GM19397 (cell line): Measurements from ENCODE around the gene TGFBR2.

ENCODE experiments used
- ATAC-seq: cut with Tn5 transposase; IDR thresholded peaks from one replicate; pipeline ENCODE4 v1.9.1; 2021; ENCODE audit warnings: mild to moderate bottlenecking, moderate library complexity; ENCODE audit not compliant: unreplicated experiment

The TGFBR2 gene

DNA sequence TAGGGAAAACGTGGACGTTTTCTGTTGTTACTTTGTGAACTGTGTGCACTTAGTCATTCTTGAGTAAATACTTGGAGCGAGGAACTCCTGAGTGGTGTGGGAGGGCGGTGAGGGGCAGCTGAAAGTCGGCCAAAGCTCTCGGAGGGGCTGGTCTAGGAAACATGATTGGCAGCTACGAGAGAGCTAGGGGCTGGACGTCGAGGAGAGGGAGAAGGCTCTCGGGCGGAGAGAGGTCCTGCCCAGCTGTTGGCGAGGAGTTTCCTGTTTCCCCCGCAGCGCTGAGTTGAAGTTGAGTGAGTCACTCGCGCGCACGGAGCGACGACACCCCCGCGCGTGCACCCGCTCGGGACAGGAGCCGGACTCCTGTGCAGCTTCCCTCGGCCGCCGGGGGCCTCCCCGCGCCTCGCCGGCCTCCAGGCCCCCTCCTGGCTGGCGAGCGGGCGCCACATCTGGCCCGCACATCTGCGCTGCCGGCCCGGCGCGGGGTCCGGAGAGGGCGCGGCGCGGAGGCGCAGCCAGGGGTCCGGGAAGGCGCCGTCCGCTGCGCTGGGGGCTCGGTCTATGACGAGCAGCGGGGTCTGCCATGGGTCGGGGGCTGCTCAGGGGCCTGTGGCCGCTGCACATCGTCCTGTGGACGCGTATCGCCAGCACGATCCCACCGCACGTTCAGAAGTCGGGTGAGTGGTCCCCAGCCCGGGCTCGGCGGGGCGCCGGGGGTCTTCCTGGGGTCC, at the start of gene TGFBR2:
TSS of gene TGFBR2 (plus strand) at position 301 of the 731 bp plus-strand sequence. CDS start at position 584, 283 bp downstream.
- peak; percentile 71 for ATAC-seq

DNA sequence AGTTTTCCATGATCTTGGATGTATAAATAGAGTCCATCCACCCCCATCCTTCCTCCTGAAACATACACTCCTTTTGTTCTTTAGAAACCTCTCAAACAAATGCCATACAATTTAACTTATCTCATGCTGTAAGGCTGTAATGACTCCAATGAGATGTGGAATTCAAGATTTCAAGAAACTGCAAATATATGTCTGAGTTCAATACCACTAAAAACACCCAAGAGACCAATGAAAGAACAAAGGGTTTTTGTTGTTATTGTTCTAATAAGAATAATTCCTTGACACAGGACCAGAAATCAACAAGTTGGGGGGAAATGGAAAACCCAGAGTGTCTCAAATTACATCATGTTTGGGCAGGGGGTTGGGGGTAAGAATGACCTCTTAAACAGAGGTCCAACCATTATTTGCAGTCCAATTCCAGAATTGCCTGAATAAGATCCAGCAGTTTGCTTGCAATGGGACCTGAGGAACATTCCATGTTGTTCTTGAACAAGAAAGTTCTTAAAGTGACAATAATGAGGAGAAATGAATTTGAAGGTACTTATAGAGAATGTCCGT, 48.6 kb upstream of the TGFBR2 start:
- ATAC-seq, result no peak

DNA sequence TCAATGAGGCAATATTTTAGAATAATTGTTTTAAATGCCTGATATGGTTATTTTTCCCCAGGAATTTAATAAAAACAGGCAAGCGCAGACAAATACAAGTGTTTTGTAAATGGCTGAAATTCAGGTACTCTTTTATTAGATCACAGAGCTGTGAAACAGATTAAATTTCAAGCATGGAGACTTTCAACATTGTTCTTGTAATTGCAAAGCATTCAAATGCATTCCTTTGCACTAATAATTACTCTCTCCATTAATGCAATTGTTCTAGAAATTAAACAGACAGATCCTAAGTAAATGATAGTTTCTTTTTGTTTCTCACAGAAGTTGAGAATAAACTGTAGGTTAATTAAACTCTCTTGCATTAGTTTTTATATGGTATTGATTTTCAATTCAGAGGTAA, 42.4 kb upstream of the TGFBR2 start:
- no peak for ATAC-seq

DNA sequence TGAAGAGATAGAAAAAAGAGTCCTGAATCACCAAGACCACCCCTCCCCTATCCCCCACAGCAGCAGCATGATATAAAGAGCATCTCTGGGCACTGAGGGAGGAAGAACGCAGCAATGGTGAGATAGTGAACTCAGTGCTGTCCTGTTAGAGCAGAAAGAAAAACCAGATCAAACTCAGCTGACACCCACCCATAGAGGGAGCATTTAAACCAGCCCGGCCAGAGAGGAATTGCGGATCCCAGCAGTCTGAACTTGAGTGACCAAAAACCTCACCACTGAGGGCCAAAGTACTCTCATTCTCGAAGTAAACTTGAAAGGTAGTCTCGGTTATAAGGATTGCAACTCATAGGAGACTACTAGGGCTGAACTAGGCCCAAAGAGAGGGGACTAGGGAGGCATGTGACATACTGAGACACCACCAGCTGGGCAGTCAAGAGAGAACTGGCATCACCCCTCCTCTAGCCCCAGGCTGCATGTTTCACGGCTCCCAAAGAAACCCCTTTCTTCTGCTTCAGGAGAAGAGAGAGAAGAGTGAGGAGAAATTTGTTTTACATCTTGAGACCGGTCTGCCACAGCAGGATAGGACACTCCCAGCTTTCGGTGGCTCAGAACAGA, 39.2 kb upstream of the TGFBR2 start:
- ATAC-seq, result no peak

DNA sequence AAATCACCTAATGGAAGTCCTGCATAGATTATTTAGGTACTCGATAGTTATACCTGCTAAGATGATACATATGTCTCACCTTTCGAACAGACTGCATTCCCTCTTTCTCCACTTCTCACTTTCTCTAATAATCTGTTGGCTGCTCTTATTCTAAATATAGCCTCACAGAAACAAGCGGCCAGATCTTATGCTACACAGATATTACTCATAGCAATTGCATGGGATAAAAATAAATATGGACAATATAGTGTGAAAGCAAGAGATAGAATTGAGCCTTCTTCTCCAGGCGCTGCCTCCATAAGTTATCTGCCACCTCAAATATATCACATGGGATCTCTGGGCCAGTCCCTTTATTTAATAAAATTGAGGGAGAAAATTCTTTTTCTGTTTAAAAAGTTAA, 29.5 kb upstream of the TGFBR2 start:
- ATAC-seq, result no peak

DNA sequence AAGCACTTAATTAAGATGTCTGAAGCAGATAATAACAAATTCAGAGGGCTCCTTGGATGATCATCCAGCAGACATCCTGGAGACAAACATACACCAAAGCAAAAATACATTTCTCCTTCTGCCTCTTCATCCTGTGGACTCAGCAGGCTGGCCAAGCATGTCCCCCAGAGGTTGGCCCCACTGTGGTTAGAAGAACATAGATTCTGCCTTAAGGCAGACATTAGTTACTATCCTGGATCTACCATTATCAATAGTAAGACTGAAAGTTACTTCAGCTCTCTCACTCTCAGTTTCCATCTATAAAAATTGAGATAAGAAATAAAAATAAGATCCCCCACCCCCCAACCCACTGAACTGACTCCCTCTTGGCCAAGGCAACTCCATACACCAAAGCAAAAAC, 28.6 kb upstream of the TGFBR2 start:
- ATAC-seq, result peak; percentile 50

DNA sequence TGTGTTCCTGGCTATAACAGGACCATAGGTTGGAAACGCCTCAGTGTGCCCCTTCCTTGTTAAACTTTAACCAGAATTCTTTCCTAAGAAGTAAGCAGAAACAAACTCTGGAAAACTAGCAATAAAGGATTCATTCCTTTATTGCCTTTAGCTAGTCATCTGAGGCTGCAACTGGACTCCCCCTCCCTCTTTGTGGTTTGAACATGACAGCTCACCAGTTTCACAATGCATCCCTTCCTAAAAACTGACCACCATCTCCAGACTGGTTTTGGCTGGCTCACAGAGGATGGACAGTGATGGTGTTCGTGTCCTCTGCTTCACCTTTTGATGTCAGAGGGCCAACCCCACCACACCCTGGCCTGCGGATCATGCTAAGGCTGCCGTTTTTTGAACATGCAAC, 27.9 kb upstream of the TGFBR2 start:
- ATAC-seq, result no peak

DNA sequence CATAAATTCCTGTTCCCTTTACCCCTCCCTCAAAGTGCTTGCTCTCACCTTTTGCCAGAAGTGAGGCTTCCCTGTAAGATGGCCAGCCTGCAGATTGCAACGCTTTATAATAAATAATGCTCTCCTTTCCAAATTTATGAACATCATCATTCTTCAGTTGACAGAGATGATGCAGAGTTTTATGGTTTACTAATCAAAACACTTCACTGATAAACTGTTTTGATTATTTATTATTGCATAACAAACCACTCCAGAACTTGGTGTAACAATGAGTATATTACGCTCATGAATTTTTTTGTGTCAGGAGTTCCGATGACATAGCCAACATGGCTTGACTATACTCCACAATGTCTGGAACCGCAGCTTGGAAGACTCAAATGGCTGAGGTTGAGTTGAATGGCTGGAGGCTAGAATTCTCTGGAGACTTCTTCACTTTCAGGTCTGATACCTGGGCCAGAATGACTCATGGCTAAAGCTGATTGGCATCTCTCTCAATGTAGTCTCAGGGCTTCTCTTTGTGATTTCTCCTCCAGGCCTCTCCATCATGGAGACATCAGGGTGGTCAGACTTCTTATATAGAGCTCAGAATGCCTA, 27.3 kb upstream of the TGFBR2 start:
- no peak for ATAC-seq

DNA sequence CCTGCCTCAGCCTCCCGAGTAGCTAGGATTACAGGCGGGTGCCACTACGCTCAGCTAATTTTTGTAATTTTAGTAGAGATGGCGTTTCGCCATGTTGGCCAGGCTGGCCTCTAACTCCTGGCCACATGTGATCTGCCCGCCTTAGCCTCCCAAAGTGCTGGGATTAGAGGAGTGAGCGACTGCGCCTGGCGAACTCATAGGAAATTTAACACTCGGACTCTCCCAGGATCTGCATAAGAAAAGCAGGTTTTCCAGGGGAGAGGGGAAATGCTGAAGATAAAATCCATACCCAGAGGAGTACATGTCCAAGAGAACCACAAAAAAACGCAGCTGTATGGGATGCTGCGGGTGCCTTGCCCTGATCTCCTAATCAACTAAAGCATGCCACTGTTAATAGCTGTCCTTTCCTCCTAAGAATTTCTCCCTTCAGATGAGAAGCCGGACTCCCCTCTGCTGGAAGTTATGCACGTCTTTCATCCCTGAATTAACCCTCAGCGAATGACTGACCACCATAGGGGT, 25.3 kb upstream of the TGFBR2 start:
- no peak for ATAC-seq

DNA sequence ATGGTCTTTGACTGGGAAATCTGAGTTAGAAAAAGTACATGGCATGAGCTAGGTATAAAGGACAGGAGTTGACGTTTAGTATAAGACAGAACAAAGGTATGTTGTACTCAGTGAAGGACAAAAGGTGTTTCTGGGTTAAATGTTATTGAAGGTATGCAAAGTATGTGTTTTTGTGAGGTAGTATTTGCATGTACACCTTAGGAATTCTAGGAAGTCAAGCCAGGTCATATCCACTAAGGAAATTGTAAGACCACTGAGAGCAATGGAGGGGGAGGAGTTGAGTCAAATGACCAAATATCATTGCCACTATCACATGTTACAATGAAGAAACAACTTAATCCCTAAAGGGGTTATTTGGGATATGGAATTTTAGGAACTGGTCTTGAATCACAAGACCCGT, 24.4 kb upstream of the TGFBR2 start:
- ATAC-seq, result no peak

DNA sequence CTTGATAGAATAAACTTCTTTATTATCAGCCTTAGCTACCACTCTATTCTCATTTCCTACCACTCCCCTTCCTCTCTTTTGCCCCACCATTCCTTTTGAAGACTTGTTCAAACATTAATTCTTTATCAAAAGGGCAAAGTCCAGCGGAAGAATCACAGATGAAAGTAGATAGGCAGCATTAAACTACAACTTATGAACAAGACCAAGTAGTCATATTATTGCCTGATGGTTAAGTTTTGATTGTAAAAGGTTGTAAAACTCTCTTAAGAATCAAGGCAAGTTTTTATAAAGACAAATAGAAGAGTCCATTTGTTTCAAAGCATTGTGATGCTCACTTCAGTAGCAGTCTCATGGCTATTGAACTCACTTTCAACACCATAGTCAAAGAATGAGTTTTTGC, 22.4 kb upstream of the TGFBR2 start:
- ATAC-seq, result no peak

DNA sequence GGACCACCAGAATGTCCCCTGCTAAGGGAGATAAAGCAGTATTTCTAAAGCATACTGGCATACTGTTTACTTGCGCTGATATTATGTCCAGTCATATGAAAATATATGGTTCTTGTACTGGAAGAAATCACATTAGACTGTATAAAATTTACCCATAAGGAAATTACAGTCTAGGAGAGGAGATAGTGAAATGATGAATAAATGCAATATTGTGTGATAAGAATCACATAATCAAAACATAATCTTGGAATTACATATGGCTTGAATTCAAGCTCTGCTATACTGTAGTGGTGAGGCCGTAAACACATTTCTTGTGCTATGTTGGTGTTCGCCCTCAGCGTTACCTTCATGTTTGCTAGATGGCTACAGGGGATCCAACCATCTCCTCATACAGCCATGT, 20.7 kb upstream of the TGFBR2 start:
- no peak for ATAC-seq

DNA sequence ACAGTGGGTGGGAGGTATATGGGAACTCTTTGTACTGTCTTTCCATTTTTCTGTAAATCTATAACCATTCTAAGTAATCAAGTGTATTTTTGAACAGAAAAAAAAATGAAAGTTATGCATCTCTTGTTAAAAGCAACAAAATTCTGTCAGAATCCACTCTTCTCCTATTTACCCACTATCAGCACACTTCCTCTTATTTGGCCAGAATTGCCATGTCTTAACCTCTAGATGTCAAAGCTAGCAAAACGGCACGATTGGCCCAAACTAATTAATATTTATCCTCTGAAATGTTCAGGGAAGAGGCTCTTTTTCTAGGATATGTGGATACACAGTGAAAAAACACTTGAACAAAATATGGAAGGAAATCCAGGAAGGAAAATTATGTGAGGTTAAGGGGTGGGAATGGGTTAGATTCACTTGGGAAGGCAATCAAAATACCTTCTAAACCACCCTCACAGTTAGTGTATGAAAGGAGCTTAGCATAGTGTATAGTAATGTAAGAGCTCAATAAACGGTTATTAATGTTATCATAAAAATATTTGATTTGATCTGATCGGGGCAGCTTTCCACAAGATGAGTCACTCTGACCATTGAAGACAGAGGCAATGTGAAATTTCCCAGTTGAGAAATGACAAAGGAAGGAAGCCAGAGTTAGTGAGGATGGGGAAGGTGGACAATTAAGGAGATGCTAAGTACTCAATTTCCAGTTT, 20.1 kb upstream of the TGFBR2 start:
- ATAC-seq, result no peak

DNA sequence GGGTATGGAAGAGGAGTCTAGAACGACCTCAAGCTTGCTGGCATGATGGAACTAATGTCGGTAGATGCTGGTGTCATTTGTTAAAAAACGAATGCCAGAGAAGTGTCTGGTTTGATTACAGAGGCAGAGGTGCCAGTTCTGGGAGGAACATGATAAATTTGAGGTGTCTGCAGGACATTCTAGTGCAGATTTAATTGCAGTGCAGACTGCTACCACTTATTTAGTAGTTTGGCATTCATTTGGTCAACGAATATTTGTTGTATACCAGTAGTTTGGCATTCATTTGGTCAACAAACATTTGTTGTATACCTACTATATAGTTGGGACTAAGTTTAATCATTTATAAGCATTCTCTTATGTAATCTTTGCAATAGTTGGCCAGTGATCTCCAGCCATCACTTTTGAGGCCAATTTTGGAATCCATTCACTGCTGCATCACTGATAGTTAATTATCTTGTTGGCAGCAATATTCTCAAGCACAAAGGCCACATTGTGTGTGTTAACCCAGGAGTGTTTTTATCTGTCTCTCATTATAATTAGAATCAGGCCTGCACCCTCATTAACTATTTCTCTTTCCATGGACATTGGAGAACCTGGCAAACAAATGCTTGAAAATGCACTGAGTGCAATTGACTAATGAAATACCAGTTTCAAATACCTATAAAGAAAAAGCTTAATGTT, 19.5 kb upstream of the TGFBR2 start:
- ATAC-seq, result no peak

DNA sequence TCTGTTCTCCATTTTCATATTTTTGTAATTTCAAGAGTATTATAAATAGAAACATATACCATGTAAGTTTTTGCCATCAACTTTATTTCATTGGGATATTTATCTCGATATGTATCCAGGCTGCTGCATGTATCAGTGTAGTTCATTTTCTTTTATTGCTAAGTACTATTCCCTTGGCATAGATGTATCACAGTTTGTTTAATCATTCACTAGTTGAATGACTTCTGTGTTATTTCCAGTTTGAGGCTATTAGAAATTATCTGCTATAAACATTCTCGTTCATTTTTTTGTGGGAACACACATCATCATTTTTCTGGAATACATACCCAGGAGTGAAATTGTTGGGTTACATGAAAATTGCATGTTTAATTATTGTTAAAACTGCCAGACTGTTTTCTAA, 18.5 kb upstream of the TGFBR2 start:
- no peak for ATAC-seq

DNA sequence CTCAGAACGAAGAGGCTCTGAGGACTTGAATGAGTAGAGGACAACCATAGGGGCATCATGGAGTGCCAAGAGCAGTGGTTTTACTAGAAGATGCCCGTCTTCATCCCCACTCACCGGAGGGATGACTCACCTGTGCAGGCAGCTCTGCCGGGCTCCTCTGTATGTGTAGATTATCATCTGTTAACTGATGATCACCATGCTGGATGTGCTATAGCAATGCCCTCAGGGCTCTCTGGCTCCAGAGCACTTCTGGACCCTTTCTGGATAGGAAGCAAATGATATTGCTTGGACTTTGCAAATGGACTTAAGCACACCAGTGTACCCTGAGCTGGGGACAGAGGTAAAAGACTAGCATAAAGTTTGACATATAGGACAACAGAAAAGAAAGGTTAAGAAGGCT, 10.2 kb upstream of the TGFBR2 start:
- ATAC-seq, result no peak

DNA sequence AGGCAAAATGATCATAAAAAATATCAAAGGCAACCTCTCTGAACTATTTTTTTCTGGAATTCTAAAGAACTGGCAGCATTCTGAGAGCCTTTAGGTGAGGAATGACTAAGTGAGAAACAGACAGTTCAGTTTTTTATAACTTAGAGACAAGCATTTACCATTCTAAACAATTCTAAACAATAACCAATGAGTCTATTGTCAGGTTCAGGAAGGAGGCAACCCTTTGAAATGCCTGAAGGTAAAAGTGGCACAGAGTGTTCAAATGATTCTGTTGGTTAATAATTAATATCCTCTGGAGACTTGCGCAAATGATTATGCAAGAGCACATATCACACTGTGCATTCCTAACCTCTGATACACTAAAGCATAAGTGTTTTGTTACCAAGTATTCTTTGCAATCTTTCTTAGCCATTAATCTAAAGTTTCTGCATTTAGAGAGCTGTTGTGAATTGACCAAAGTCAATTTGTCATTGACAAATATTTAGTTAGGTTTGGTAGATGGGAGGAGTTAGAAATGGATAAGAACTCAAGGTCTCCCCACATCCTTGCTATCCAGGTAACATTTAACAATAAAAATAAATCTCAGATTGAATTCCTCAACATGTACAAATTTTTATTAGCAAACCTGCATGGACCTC, 9.2 kb upstream of the TGFBR2 start:
- ATAC-seq, result no peak

DNA sequence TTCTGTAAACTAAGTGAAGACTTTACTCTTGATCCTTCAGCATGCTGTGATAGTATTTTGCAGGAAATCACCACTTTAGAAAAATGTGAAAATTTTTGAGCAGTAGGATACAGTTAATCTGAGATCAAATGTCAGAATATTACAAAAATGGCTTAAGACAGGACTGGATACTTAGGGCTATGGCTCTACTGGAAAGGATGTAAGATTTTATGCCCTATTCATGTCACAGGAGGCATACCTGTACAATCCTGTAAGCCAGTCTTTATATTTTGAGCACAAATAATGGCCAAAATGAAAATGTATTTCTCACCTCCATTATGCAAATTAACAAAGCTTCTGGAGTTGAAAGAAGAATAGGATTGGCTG, 8.6 kb upstream of the TGFBR2 start:
- no peak for ATAC-seq

DNA sequence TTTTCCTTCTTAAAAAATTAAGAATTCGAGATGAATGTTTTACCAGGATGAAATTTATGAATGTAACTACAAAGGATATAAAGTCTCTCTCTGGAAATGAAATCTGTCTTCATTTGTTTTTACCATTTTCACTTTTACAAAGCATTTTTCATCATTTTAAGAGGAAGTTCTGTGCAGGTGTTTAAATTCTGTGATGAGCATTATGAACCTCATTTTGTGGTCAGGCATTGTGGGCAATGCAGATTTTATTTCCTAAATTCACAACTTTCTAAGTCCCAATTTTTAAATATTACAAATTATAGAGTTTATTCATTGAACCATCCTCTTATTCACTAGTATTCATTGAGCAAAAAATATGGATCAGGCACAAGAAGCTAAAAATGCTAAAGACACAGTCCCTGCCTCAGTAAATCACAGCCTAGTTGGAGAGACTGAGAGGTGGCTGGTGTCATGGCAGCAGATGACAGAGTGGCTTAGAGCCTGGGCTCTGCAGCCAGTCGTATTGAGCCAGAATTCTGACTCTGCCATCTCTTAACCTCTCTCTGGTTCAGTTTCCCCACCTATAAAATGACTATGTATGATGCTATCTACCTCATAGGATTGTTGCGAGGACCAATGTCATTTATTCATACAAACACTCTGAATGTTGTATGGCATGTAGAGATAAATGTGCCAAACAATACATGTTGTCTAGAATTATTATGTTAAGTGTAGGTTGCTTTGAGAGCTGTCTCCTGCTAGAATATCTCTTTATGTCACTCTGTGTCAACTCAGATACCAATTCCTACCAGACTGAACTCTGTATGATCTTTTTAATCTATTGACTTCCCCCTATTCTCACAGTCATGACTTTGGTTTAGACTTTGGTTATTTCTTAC, 7.5 kb upstream of the TGFBR2 start:
- ATAC-seq, result no peak
